H1 (cell line): Measurements from ENCODE around the gene STXBP6. TPM values are rescaled to one million over a fixed set of nuclear protein-coding genes. Genes with fewer than 3 reads are reported as not detected.

Source experiments
- CTCF ChIA-PET: fragments of 300-600 bp; sonication (Branson Sonifier 250); formaldehyde crosslinking; loops from one replicate; lab custom pipeline; 2021; ENCODE audit not compliant: partially characterized antibody; lab: Charles Lee
- POLR2A ChIA-PET: fragments of 300-600 bp; sonication (Branson Sonifier 250); formaldehyde crosslinking; loops from one replicate; lab custom pipeline; 2021; ENCODE audit warnings: inconsistent platforms; ENCODE audit not compliant: partially characterized antibody; lab: Charles Lee
- DNase-seq, 2 experiments: peaks; one replicate each; pipeline versions ENCODE4 v3.0.0 to v3.0.0-alpha.2; 2010 to 2022; ENCODE audit warnings: low spot score in 2 of 2, low read depth in 1 of 2, mixed read lengths in 1 of 2
- FAIRE-seq: peaks from 2 replicates; lab custom pipeline; 2011; peaks lifted over from hg19 to GRCh38; lab: Jason Lieb, UNC
- H2AFZ ChIP-seq: 2 replicates; pipeline ENCODE4 v1.8.1; 2012; ENCODE audit warnings: low read length, inconsistent platforms
- H2AK5ac ChIP-seq: 2 replicates; pipeline ENCODE4 v1.6.1; 2013; ENCODE audit warnings: low read depth, low read length
- H2BK120ac ChIP-seq: replicated peaks from 2 replicates; pipeline ENCODE3; 2013; ENCODE audit warnings: low read depth, low read length, inconsistent platforms
- H2BK12ac ChIP-seq: 2 replicates; pipeline ENCODE4 v1.6.1; 2013; ENCODE audit warnings: low read depth, low read length
- H2BK15ac ChIP-seq: 2 replicates; pipeline ENCODE4 v1.6.1; 2013; ENCODE audit warnings: low read length
- H2BK20ac ChIP-seq: 2 replicates; pipeline ENCODE4 v1.6.1; 2013; ENCODE audit warnings: low read length
- H2BK5ac ChIP-seq: 2 replicates; pipeline ENCODE4 v1.6.1; 2013; ENCODE audit warnings: low read depth, low read length
- H3K14ac ChIP-seq: 2 replicates; pipeline ENCODE4 v1.6.1; 2013; ENCODE audit warnings: inconsistent platforms; ENCODE audit not compliant: insufficient read length
- H3K18ac ChIP-seq: 2 replicates; pipeline ENCODE4 v1.6.1; 2013; ENCODE audit warnings: low read length; ENCODE audit errors: extremely low read depth
- H3K23ac ChIP-seq: 2 replicates; pipeline ENCODE4 v1.6.1; 2013; ENCODE audit warnings: inconsistent platforms; ENCODE audit not compliant: insufficient read length
- H3K23me2 ChIP-seq: 2 replicates; pipeline ENCODE4 v1.6.1; 2013; ENCODE audit warnings: low read depth, low read length
- H3K27ac ChIP-seq: 2 replicates; pipeline ENCODE4 v1.6.1; 2011; ENCODE audit warnings: low read depth, low read length, inconsistent platforms
- H3K27me3 ChIP-seq, 4 experiments: replicated peaks in 1 of 4; 1 replicate in 1 of 4; 2 replicates in 3 of 4; pipeline versions ENCODE4 v1.6.1 to v1.8.1; 2011 to 2013; ENCODE audit warnings: low read length in 3 of 4, mild to moderate bottlenecking in 3 of 4, inconsistent platforms in 2 of 4, mixed read lengths in 2 of 4, moderate library complexity in 1 of 4; ENCODE audit not compliant: control insufficient read depth in 3 of 4, insufficient read depth in 3 of 4; ENCODE audit errors: extremely low read depth in 1 of 4
- H3K36me3 ChIP-seq, 4 experiments: 2 replicates each; pipeline versions ENCODE4 v1.6.1 to v1.8.1; 2011 to 2013; ENCODE audit warnings: mild to moderate bottlenecking in 4 of 4, low read length in 3 of 4, moderate library complexity in 2 of 4, control low read depth in 1 of 4, inconsistent platforms in 1 of 4; ENCODE audit not compliant: insufficient read depth in 4 of 4, control insufficient read depth in 2 of 4
- H3K4ac ChIP-seq: replicated peaks from 2 replicates; pipeline ENCODE3; 2013; ENCODE audit warnings: low read length, low read depth, mixed read lengths, inconsistent platforms; ENCODE audit not compliant: insufficient read length
- H3K4me1 ChIP-seq, 4 experiments: replicated peaks in 1 of 4; 1 replicate in 1 of 4; 2 replicates in 3 of 4; pipeline versions ENCODE4 v1.6.1 to v1.8.1; 2011 to 2013; ENCODE audit warnings: low read length in 3 of 4, inconsistent platforms in 2 of 4, mixed read lengths in 1 of 4; ENCODE audit not compliant: insufficient read depth in 4 of 4, control insufficient read depth in 3 of 4
- H3K4me2 ChIP-seq, 2 experiments: 2 replicates each; pipeline versions ENCODE4 v1.6.1 to v1.8.1; 2011 to 2013; ENCODE audit warnings: low read depth in 2 of 2, low read length in 2 of 2, control low read depth in 1 of 2, inconsistent platforms in 1 of 2, mild to moderate bottlenecking in 1 of 2; ENCODE audit not compliant: insufficient read depth in 1 of 2
- H3K4me3 ChIP-seq, 4 experiments: fragments of 200-600, 300-600 bp in 1 of 4; sonication (generic), shearing (Covaris generic), sonication (Bioruptor Twin) in 1 of 4; 2 replicates each; pipeline versions ENCODE4 v1.5.1 to v1.8.1; 2011 to 2016; ENCODE audit warnings: low read length in 4 of 4, low read depth in 3 of 4, control low read depth in 2 of 4, inconsistent platforms in 2 of 4, mild to moderate bottlenecking in 2 of 4, mixed read lengths in 1 of 4, moderate library complexity in 1 of 4; ENCODE audit not compliant: insufficient read depth in 2 of 4; ENCODE audit errors: extremely low read depth in 1 of 4
- H3K56ac ChIP-seq: replicated peaks from 2 replicates; pipeline ENCODE3; 2013; ENCODE audit warnings: low read depth, mild to moderate bottlenecking, mixed read lengths, low read length, inconsistent platforms; ENCODE audit not compliant: insufficient read length
- H3K79me1 ChIP-seq: 2 replicates; pipeline ENCODE4 v1.6.1; 2013; ENCODE audit warnings: low read depth, low read length, control low read depth
- H3K79me2 ChIP-seq, 2 experiments: 2 replicates each; pipeline versions ENCODE4 v1.6.1 to v1.8.1; 2012 to 2013; ENCODE audit warnings: low read length in 2 of 2, mild to moderate bottlenecking in 2 of 2, inconsistent platforms in 1 of 2; ENCODE audit not compliant: insufficient read depth in 2 of 2, control insufficient read depth in 1 of 2
- H3K9ac ChIP-seq, 4 experiments: replicated peaks in 1 of 4; 1 replicate in 1 of 4; 2 replicates in 3 of 4; pipeline versions ENCODE4 v1.6.1 to v1.8.1; 2011 to 2013; ENCODE audit warnings: low read depth in 3 of 4, low read length in 3 of 4, control low read depth in 2 of 4, mild to moderate bottlenecking in 2 of 4, moderate library complexity in 2 of 4, inconsistent platforms in 1 of 4; ENCODE audit errors: extremely low read depth in 1 of 4
- H3K9me3 ChIP-seq, 2 experiments: 2 replicates each; pipeline versions ENCODE4 v1.6.1 to v1.8.1; 2012 to 2013; ENCODE audit warnings: mild to moderate bottlenecking in 2 of 2, moderate library complexity in 2 of 2, control low read depth in 1 of 2, inconsistent platforms in 1 of 2, low read depth in 1 of 2, low read length in 1 of 2, mixed read lengths in 1 of 2; ENCODE audit not compliant: insufficient read depth in 2 of 2
- H4K20me1 ChIP-seq, 2 experiments: replicated peaks in 1 of 2; 2 replicates each; pipeline versions ENCODE3 to v1.8.1; 2011 to 2013; ENCODE audit warnings: inconsistent platforms in 2 of 2, low read length in 2 of 2, mild to moderate bottlenecking in 1 of 2; ENCODE audit not compliant: insufficient read depth in 2 of 2, control insufficient read depth in 1 of 2
- H4K5ac ChIP-seq: 2 replicates; pipeline ENCODE4 v1.6.1; 2013; ENCODE audit warnings: low read length, low read depth, mixed read lengths, inconsistent platforms; ENCODE audit not compliant: insufficient read length
- H4K8ac ChIP-seq: 2 replicates; pipeline ENCODE4 v1.8.0; 2013; ENCODE audit warnings: mild to moderate bottlenecking, moderate library complexity, low read length, inconsistent platforms; ENCODE audit not compliant: insufficient read depth; ENCODE audit errors: extremely low read depth
- H4K91ac ChIP-seq: replicated peaks from 2 replicates; pipeline ENCODE3; 2013; ENCODE audit warnings: low read length, mixed read lengths, inconsistent platforms; ENCODE audit not compliant: insufficient read length
- RAD21 ChIP-seq, 2 experiments: IDR thresholded peaks in 1 of 2; conservative IDR thresholded peaks in 1 of 2; 2 replicates each; pipeline ENCODE4 v1.6.1; 2011; ENCODE audit warnings: low read depth in 2 of 2, low read length in 2 of 2, improper control_type of control experiment in 1 of 2, inconsistent platforms in 1 of 2, mild to moderate bottlenecking in 1 of 2, moderate library complexity in 1 of 2
- SP4 ChIP-seq: IDR thresholded peaks from 2 replicates; pipeline ENCODE4 v1.6.1; 2012; ENCODE audit warnings: low read length, inconsistent platforms
- WGBS, 2 experiments: shearing (Covaris generic) in 1 of 2; methylation state at CpG; one replicate each; pipeline versions ENCODE4 v1.1.6 to v1.1.7; 2013 to 2015; ENCODE audit warnings: low lambda C conversion rate in 2 of 2, mixed read lengths in 2 of 2, inconsistent platforms in 1 of 2, low coverage in 1 of 2, missing lambda C conversion rate in 1 of 2; ENCODE audit not compliant: insufficient replicate concordance in 2 of 2, insufficient coverage in 1 of 2, insufficient read length in 1 of 2; ENCODE audit errors: extremely low coverage in 1 of 2, missing lambda C conversion rate in 1 of 2; 5-methylcytosine and 5-hydroxymethylcytosine counted together
- polyA plus RNA-seq, 7 experiments: library from polyadenylated mRNA; depleted of rRNA in 3 of 7; stranded (reverse) in 5 of 7; unstranded in 2 of 7; fragments of >200 nt in 5 of 7; fragments of 200-250 nt in 2 of 7; gene quantifications; 1 replicate in 5 of 7; 2 replicates in 1 of 7; 4 replicates in 1 of 7; pipeline versions ENCODE4 v1.2.1 to v1.2.3, GENCODE V29; 2011 to 2013; ENCODE audit warnings: missing spikeins in 2 of 7, mixed read lengths in 2 of 7
- total RNA-seq: library from RNA; stranded (reverse); fragmentation: NEBNext Ultra II Directional; extraction: Animal tissue kit (Norgen Biotek cat#: 25700); gene quantifications from 2 replicates; pipeline ENCODE4 v1.2.1, GENCODE V29; 2021

STXBP6 gene
- total and polyA plus RNA-seq, 2 of the 8 experiments (the other 6 are each of a cell fraction or from before 2014, with no cell fraction given) = 9.4 to 18.1 TPM

- ChIA-PET POLR2A (no interaction called here), CTCF (interaction anchor here (0.7 to 2.3 kb wide), 5 partner anchors 13 to 186 kb away, joined by 3 to 5 read pairs (median 4); no protein-coding TSS in a partner anchor)
- Histone ChIP-seq H3K9me3 (no peaks in the 10 kb centered on the region), H4K5ac (no peak overlapping the region), H3K4me2 (no peak overlapping the region), H3K27me3 (no peaks in the 10 kb centered on the region), H3K79me1 (peaks cover 3% of the 10 kb centered on the region; the same call in 1 of the 2 replicates), H3K18ac (no peak overlapping the region), H2BK120ac (no peak overlapping the region), H3K23me2 (no peaks in the 10 kb centered on the region), H4K20me1 (no peaks in the 10 kb centered on the region), H2BK15ac (no peak overlapping the region), H3K9ac (no peak overlapping the region), H3K23ac (no peak overlapping the region), H3K4me3 (no peak overlapping the region)
- TF ChIP-seq RAD21 (IDR thresholded peaks at IDR 0.05 in 1 of 2, conservative IDR thresholded peaks at IDR 0.05 in 1 of 2; ENCODE audit: low read depth in 2 of 2, low read length in 2 of 2) (0 out of 4 replicates have a peak, but pooled peaks of 1 of the 2 experiments have one; percentile 1), SP4 (no peak)
- TF ChIP-seq, all 59 proteins: peak for 1
- Histone ChIP-seq H2AK5ac (no peak overlapping the region), H3K4ac (no peak overlapping the region), H2BK12ac (no peak overlapping the region), H3K4me1 (peaks cover 0 to 2% (median 0%) of the 10 kb centered on the region in 4 experiments; a peak in 1 of 7 replicates), H3K36me3 (no peaks in the 10 kb centered on the region), H3K14ac (no peak overlapping the region), H4K91ac (no peak overlapping the region), H2AFZ (no peak overlapping the region), H4K8ac (no peak overlapping the region), H3K79me2 (0 out of 4 replicates have a peak, but pooled peaks cover 0 to 4% of the 10 kb centered on the region in 2 experiments), H3K27ac (no peak overlapping the region), H2BK5ac (no peak overlapping the region), H3K56ac (no peak overlapping the region), H2BK20ac (no peak overlapping the region)
- DNase-seq (no peak), FAIRE-seq (no peak)
- 93% methylated on average over 5 of the region's 5 CpGs; no CpG with 5 or more reads in 1 of the 2 experiments for WGBS, 2 experiments
These were observed 57.2 kb downstream of the STXBP6 start for GRCh38 chr14:24992624-24993360.
